Liver (tissue), 9 donors: ENCODE data around the gene DCAF8. TPM values are rescaled to one million over a fixed set of nuclear protein-coding genes. Genes with fewer than 3 reads are reported as not detected.

Experiments
- DNase-seq: peaks from one replicate; pipeline ENCODE4 v3.0.0-alpha.2; 2017; ENCODE audit warnings: low spot score
- H3K27ac ChIP-seq, 2 donors: one replicate each; pipeline ENCODE4 v1.7.0; 2013; ENCODE audit warnings: inconsistent platforms in 2 of 2, low read length in 2 of 2, control low read depth in 1 of 2, low read depth in 1 of 2, mild to moderate bottlenecking in 1 of 2
- H3K27me3 ChIP-seq, 4 donors: one replicate each; pipeline versions ENCODE4 v1.6.1 to v1.7.0; 2013; ENCODE audit warnings: low read length in 3 of 4, inconsistent platforms in 1 of 4, mild to moderate bottlenecking in 1 of 4, moderate library complexity in 1 of 4; ENCODE audit not compliant: control insufficient read depth in 4 of 4, insufficient read depth in 4 of 4
- H3K36me3 ChIP-seq, 4 donors: one replicate each; pipeline versions ENCODE4 v1.6.1 to v1.7.0; 2013; ENCODE audit warnings: low read length in 3 of 4, mild to moderate bottlenecking in 3 of 4, low read depth in 1 of 4, moderate library complexity in 1 of 4; ENCODE audit not compliant: control insufficient read depth in 4 of 4, insufficient read depth in 3 of 4
- H3K4me1 ChIP-seq, 4 donors: one replicate each; pipeline versions ENCODE4 v1.6.1 to v1.7.0; 2013; ENCODE audit warnings: low read length in 3 of 4, mild to moderate bottlenecking in 3 of 4, moderate library complexity in 1 of 4; ENCODE audit not compliant: control insufficient read depth in 4 of 4, insufficient read depth in 4 of 4
- H3K4me3 ChIP-seq, 3 donors: one replicate each; pipeline versions ENCODE4 v1.6.1 to v1.7.0; 2013; ENCODE audit warnings: low read length in 3 of 3, control low read depth in 1 of 3, low read depth in 1 of 3, mild to moderate bottlenecking in 1 of 3
- H3K9ac ChIP-seq, 2 donors: one replicate each; pipeline ENCODE4 v1.7.0; 2013; ENCODE audit warnings: low read length in 2 of 2, mild to moderate bottlenecking in 2 of 2, moderate library complexity in 2 of 2, control low read depth in 1 of 2, low read depth in 1 of 2
- H3K9me3 ChIP-seq, 4 donors: one replicate each; pipeline versions ENCODE4 v1.6.1 to v1.7.0; 2013; ENCODE audit warnings: low read length in 3 of 4; ENCODE audit not compliant: control insufficient read depth in 4 of 4
- EGR1 ChIP-seq, 2 donors: IDR thresholded peaks; 2 replicates each; pipeline ENCODE4 v1.6.1; 2016 to 2018; ENCODE audit warnings: antibody characterized with exemption in 2 of 2, low read depth in 2 of 2
- GABPA ChIP-seq, 2 donors: IDR thresholded peaks in 1 of 2; conservative IDR thresholded peaks in 1 of 2; 2 replicates each; pipeline ENCODE4 v1.6.1; 2016; ENCODE audit warnings: antibody characterized with exemption in 2 of 2, mild to moderate bottlenecking in 1 of 2, moderate library complexity in 1 of 2
- HNF4A ChIP-seq, 2 donors: conservative IDR thresholded peaks; 2 replicates each; pipeline ENCODE4 v1.6.1; 2016; ENCODE audit warnings: antibody characterized with exemption in 2 of 2, mild to moderate bottlenecking in 2 of 2
- HNF4G ChIP-seq: IDR thresholded peaks from 2 replicates; pipeline ENCODE4 v1.6.1; 2016; ENCODE audit warnings: antibody characterized with exemption
- JUND ChIP-seq, 2 donors: IDR thresholded peaks; 2 replicates each; pipeline ENCODE4 v1.6.1; 2016; ENCODE audit warnings: antibody characterized with exemption in 2 of 2
- NR2F2 ChIP-seq: IDR thresholded peaks from 2 replicates; pipeline ENCODE4 v1.6.1; 2016; ENCODE audit warnings: antibody characterized with exemption
- RXRA ChIP-seq, 2 donors: IDR thresholded peaks; 2 replicates each; pipeline ENCODE4 v1.6.1; 2017 to 2018; ENCODE audit warnings: antibody characterized with exemption in 2 of 2, mild to moderate bottlenecking in 1 of 2
- SP1 ChIP-seq: IDR thresholded peaks from 2 replicates; pipeline ENCODE4 v1.6.1; 2018; ENCODE audit warnings: antibody characterized with exemption, mild to moderate bottlenecking
- WGBS: extraction: QIAGEN DNeasy Blood & Tissue Kit; methylation state at CpG from one replicate; pipeline ENCODE4 v1.1.7; 2013; 5-methylcytosine and 5-hydroxymethylcytosine counted together
- polyA plus RNA-seq, 2 donors: library from polyadenylated mRNA; stranded (reverse) in 1 of 2; unstranded in 1 of 2; fragments of 200-250 nt in 1 of 2; fragments of >200 nt in 1 of 2; fragmentation: Nextera tagmentation in 1 of 2; extraction: Ambion mirVana in 1 of 2; gene quantifications; one replicate each; pipeline versions ENCODE4 v1.2.1 to v1.2.3, GENCODE V29; 2013 to 2015
- total RNA-seq, 2 donors: library from RNA; depleted of rRNA; stranded (reverse); fragments of >200 nt; gene quantifications; one replicate each; pipeline ENCODE4 v1.2.3, GENCODE V29; 2014
- TF ChIP-seq, protein P1 (sequence below): IDR thresholded peaks from 2 replicates; pipeline ENCODE4 v1.6.1; 2016; ENCODE audit warnings: antibody characterized with exemption, mild to moderate bottlenecking
- TF ChIP-seq, protein P2 (sequence below): fragments of 150-350 bp; IDR thresholded peaks from 2 replicates; pipeline ENCODE4 v1.5.1; 2017; ENCODE audit warnings: improper control_type of control experiment, low read depth, low read length; ENCODE audit not compliant: missing input control
- TF ChIP-seq, protein P3 (sequence below): IDR thresholded peaks from 2 replicates; pipeline ENCODE4 v1.6.1; 2016; ENCODE audit warnings: antibody characterized with exemption
- TF ChIP-seq, protein P4 (sequence below): IDR thresholded peaks from 2 replicates; pipeline ENCODE4 v1.6.1; 2016; ENCODE audit warnings: antibody characterized with exemption
- TF ChIP-seq, protein P5 (sequence below): IDR thresholded peaks from 2 replicates; pipeline ENCODE4 v1.6.1; 2016; ENCODE audit warnings: antibody characterized with exemption
- donor health status: healthy.
- donor health status: healthy.
- donor health status: healthy.
- donor health status: healthy.
- donor health status: healthy.

Gene DCAF8
- total and polyA plus RNA-seq, 4 donors, result 80.3 to 199 (median 102) TPM

DNA sequence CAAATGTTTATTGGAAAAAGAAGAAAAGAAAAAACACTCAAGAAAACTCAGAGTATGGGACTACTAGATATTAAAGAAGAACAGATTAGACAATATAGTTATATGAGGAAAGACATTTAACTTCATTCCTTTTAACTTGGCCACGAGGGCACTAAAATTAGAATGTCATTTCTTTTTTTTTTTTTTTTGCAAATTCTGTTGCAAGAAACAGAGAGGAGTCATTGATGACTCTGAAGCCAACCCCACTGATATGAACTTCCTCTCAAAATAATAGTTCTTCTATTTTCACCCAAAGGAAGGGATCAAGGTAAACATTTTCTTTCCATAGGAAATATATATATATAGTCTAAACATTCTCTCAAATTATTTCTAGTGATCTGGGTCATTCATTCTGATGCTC lies 47.2 kb upstream of the DCAF8 start:
- 76% methylated on average over 1 of the region's 1 CpG for WGBS
- H3K9me3 ChIP-seq, result no peaks in the 10 kb centered on the region
- no peak for DNase-seq
- no peak overlapping the region for H3K27ac ChIP-seq
- TF ChIP-seq HNF4A (conservative IDR thresholded peaks at IDR 0.05), result no peak
- TF ChIP-seq SP1, result no peak
- TF ChIP-seq HNF4G, result no peak
- TF ChIP-seq, protein P1, sequence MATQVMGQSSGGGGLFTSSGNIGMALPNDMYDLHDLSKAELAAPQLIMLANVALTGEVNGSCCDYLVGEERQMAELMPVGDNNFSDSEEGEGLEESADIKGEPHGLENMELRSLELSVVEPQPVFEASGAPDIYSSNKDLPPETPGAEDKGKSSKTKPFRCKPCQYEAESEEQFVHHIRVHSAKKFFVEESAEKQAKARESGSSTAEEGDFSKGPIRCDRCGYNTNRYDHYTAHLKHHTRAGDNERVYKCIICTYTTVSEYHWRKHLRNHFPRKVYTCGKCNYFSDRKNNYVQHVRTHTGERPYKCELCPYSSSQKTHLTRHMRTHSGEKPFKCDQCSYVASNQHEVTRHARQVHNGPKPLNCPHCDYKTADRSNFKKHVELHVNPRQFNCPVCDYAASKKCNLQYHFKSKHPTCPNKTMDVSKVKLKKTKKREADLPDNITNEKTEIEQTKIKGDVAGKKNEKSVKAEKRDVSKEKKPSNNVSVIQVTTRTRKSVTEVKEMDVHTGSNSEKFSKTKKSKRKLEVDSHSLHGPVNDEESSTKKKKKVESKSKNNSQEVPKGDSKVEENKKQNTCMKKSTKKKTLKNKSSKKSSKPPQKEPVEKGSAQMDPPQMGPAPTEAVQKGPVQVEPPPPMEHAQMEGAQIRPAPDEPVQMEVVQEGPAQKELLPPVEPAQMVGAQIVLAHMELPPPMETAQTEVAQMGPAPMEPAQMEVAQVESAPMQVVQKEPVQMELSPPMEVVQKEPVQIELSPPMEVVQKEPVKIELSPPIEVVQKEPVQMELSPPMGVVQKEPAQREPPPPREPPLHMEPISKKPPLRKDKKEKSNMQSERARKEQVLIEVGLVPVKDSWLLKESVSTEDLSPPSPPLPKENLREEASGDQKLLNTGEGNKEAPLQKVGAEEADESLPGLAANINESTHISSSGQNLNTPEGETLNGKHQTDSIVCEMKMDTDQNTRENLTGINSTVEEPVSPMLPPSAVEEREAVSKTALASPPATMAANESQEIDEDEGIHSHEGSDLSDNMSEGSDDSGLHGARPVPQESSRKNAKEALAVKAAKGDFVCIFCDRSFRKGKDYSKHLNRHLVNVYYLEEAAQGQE, result no peak
- no peak for TF ChIP-seq RXRA (IDR thresholded peaks at IDR 0.05)
- TF ChIP-seq NR2F2, result no peak
- TF ChIP-seq EGR1 (IDR thresholded peaks at IDR 0.05; ENCODE audit: low read depth in 2 of 2), result no peak
- TF ChIP-seq, protein P2, sequence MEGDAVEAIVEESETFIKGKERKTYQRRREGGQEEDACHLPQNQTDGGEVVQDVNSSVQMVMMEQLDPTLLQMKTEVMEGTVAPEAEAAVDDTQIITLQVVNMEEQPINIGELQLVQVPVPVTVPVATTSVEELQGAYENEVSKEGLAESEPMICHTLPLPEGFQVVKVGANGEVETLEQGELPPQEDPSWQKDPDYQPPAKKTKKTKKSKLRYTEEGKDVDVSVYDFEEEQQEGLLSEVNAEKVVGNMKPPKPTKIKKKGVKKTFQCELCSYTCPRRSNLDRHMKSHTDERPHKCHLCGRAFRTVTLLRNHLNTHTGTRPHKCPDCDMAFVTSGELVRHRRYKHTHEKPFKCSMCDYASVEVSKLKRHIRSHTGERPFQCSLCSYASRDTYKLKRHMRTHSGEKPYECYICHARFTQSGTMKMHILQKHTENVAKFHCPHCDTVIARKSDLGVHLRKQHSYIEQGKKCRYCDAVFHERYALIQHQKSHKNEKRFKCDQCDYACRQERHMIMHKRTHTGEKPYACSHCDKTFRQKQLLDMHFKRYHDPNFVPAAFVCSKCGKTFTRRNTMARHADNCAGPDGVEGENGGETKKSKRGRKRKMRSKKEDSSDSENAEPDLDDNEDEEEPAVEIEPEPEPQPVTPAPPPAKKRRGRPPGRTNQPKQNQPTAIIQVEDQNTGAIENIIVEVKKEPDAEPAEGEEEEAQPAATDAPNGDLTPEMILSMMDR, result no peak
- no peak for TF ChIP-seq GABPA (IDR thresholded peaks at IDR 0.05 in 1 of 2, conservative IDR thresholded peaks at IDR 0.05 in 1 of 2)
- TF ChIP-seq, protein P3, sequence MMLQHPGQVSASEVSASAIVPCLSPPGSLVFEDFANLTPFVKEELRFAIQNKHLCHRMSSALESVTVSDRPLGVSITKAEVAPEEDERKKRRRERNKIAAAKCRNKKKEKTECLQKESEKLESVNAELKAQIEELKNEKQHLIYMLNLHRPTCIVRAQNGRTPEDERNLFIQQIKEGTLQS, result no peak
- TF ChIP-seq, protein P4, sequence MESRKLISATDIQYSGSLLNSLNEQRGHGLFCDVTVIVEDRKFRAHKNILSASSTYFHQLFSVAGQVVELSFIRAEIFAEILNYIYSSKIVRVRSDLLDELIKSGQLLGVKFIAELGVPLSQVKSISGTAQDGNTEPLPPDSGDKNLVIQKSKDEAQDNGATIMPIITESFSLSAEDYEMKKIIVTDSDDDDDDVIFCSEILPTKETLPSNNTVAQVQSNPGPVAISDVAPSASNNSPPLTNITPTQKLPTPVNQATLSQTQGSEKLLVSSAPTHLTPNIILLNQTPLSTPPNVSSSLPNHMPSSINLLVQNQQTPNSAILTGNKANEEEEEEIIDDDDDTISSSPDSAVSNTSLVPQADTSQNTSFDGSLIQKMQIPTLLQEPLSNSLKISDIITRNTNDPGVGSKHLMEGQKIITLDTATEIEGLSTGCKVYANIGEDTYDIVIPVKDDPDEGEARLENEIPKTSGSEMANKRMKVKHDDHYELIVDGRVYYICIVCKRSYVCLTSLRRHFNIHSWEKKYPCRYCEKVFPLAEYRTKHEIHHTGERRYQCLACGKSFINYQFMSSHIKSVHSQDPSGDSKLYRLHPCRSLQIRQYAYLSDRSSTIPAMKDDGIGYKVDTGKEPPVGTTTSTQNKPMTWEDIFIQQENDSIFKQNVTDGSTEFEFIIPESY, result no peak
- H3K9ac ChIP-seq, result no peak overlapping the region
- H3K36me3 ChIP-seq, result peaks cover 21 to 91% (median 84%) of the 10 kb centered on the region in 4 donors
- no peaks in the 10 kb centered on the region for H3K4me1 ChIP-seq
- H3K4me3 ChIP-seq, result no peak overlapping the region
- no peaks in the 10 kb centered on the region for H3K27me3 ChIP-seq

DNA sequence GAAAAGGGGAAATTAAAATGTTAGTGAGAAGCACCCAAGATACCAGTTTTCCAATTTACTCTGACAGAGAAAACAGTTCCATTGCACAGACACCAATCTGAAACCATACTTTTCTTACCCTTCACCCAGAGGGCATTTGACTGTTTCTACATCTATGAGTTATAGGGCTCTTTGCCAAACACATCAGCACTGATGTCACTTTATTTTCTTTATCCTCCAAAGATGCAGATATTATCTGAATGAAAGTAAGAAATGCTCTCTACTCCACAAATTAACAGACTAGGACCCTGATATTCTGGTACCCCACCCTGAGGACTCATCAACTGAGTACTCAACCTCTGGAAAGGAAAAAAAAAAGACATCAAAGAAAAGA lies 46.8 kb upstream of the DCAF8 start:
- Histone ChIP-seq H3K4me3 (no peak overlapping the region), H3K4me1 (no peaks in the 10 kb centered on the region), H3K9me3 (no peaks in the 10 kb centered on the region), H3K36me3 (peaks cover 18 to 91% (median 84%) of the 10 kb centered on the region in 4 donors), H3K27me3 (no peaks in the 10 kb centered on the region), H3K9ac (no peak overlapping the region), H3K27ac (no peak overlapping the region)
- DNase-seq, result no peak
- TF ChIP-seq, protein P5, sequence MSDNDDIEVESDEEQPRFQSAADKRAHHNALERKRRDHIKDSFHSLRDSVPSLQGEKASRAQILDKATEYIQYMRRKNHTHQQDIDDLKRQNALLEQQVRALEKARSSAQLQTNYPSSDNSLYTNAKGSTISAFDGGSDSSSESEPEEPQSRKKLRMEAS, result no peak
- no peak for TF ChIP-seq GABPA (IDR thresholded peaks at IDR 0.05 in 1 of 2, conservative IDR thresholded peaks at IDR 0.05 in 1 of 2)
- TF ChIP-seq, protein P4, result no peak
- TF ChIP-seq, protein P3, result no peak
- TF ChIP-seq, protein P1, result no peak
- no peak for TF ChIP-seq JUND (IDR thresholded peaks at IDR 0.05)
- TF ChIP-seq NR2F2, result no peak
- TF ChIP-seq EGR1 (IDR thresholded peaks at IDR 0.05; ENCODE audit: low read depth in 2 of 2), result no peak
- no peak for TF ChIP-seq HNF4A (conservative IDR thresholded peaks at IDR 0.05)
- TF ChIP-seq, protein P2, result no peak
